C4-2B (cell line): ENCODE measurements around the gene ITIH4.

Source experiments
- CTCF ChIP-seq: fragments of 450-650 bp; conservative IDR thresholded peaks from 2 replicates; pipeline ENCODE4 v1.5.1; 2017; ENCODE audit warnings: mild to moderate bottlenecking
- ZFX ChIP-seq: fragments of 450-650 bp; IDR thresholded peaks from 2 replicates; pipeline ENCODE4 v1.6.1; 2017

DNA sequence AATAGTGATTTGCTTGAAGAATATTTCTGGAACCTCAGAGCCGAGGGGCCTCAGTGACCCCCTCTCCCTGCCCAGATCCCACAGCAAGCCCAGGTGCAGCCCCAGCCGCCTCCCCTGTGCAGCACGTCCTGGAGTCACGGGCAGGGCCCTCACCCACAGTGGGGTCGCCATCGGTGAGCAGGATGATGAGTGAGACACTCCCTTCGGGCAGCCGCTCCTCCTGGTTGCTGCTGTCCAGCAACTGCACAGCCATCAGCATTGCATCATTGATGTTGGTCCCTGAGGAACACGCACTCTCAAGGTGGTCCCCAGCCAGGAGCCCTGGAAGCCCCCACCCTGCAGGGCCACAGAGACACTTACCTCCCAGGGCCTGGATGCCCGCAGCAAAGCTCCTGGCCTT lies 6.4 kb downstream of the ITIH4 start:
- TF ChIP-seq CTCF: no peak
- no peak for TF ChIP-seq ZFX
